ENCODE measurements around the gene AGBL5.

AGBL5 gene

GRCh38 chr2:27024812-27025211 lies 26.7 kb upstream of the AGBL5 start:
- DNase-seq (ENCODE audit: low spot score), result no peak

- no peak for DNase-seq (ENCODE audit: low spot score)
These were observed 26.1 kb upstream of the AGBL5 start for GRCh38 chr2:27025281-27025800.

- no peak for DNase-seq (ENCODE audit: low spot score)
These were observed 25.3 kb upstream of the AGBL5 start for GRCh38 chr2:27025861-27026851.

- DNase-seq (ENCODE audit: low spot score), result no peak
These were observed 24.2 kb upstream of the AGBL5 start for GRCh38 chr2:27027211-27027651.

- DNase-seq (ENCODE audit: low spot score), result no peak
These were observed 22.4 kb upstream of the AGBL5 start for GRCh38 chr2:27029051-27029450.

GRCh38 chr2:27032495-27033252 lies 18.8 kb upstream of the AGBL5 start, which contains the start of gene TMEM214:
Gene TMEM214 (plus strand): TSS chr2:27032965. CDS start chr2:27033016, 51 bp downstream.
- DNase-seq (ENCODE audit: low spot score), result peak; percentile 82

- peak; percentile 12 for DNase-seq (ENCODE audit: low spot score)
These were observed 18.1 kb upstream of the AGBL5 start for GRCh38 chr2:27033253-27033852.

GRCh38 chr2:27038012-27038411 lies 13.5 kb upstream of the AGBL5 start:
- DNase-seq (ENCODE audit: low spot score), result no peak

- DNase-seq (ENCODE audit: low spot score), result no peak
These were observed 12.7 kb upstream of the AGBL5 start for GRCh38 chr2:27038631-27039339.

GRCh38 chr2:27039426-27039825 lies 12.0 kb upstream of the AGBL5 start:
- no peak for DNase-seq (ENCODE audit: low spot score)

GRCh38 chr2:27039871-27040270 lies 11.6 kb upstream of the AGBL5 start:
- DNase-seq (ENCODE audit: low spot score), result no peak

GRCh38 chr2:27040282-27040681 lies 11.2 kb upstream of the AGBL5 start:
- no peak for DNase-seq (ENCODE audit: low spot score)

GRCh38 chr2:27041752-27042151 lies 9.7 kb upstream of the AGBL5 start:
- no peak for DNase-seq (ENCODE audit: low spot score)

GRCh38 chr2:27042159-27042661 lies 9.3 kb upstream of the AGBL5 start:
- no peak for DNase-seq (ENCODE audit: low spot score)

- no peak for DNase-seq (ENCODE audit: low spot score)
These were observed 8.4 kb upstream of the AGBL5 start for GRCh38 chr2:27042985-27043634.

- peak; percentile 53 for DNase-seq (ENCODE audit: low spot score)
These were observed 1.8 kb upstream of the AGBL5 start for GRCh38 chr2:27049422-27050280.

- DNase-seq (ENCODE audit: low spot score), result peak; percentile 94
These were observed 1.0 kb upstream of the AGBL5 start for GRCh38 chr2:27050281-27050995.

- no peak for DNase-seq (ENCODE audit: low spot score)
These were observed 606 bp downstream of the AGBL5 start for GRCh38 chr2:27051902-27052645.
